Middle frontal gyrus (tissue), 1 donor: ENCODE measurements around the gene ZNF488.
A peak's percentile ranks its signal among the peaks of the same experiment; 100 is the strongest.
"Not testable (repeated sequence)": the region's sequence is repeated elsewhere in the genome, so short reads cannot be mapped to it uniquely, and the experiment has no call there.

Source experiments
- DNase-seq: peaks from one replicate; pipeline ENCODE4 v3.0.0-alpha.2; 2015; ENCODE audit warnings: low spot score; ENCODE audit errors: extremely low spot score

The ZNF488 gene

GRCh38 chr10:47384148-47384921 is at the start of gene ZNF488:
Gene ZNF488 (minus strand): TSS chr10:47384293. CDS start chr10:47368829, 15,464 bp downstream.
- peak; percentile 73 for DNase-seq

DNA sequence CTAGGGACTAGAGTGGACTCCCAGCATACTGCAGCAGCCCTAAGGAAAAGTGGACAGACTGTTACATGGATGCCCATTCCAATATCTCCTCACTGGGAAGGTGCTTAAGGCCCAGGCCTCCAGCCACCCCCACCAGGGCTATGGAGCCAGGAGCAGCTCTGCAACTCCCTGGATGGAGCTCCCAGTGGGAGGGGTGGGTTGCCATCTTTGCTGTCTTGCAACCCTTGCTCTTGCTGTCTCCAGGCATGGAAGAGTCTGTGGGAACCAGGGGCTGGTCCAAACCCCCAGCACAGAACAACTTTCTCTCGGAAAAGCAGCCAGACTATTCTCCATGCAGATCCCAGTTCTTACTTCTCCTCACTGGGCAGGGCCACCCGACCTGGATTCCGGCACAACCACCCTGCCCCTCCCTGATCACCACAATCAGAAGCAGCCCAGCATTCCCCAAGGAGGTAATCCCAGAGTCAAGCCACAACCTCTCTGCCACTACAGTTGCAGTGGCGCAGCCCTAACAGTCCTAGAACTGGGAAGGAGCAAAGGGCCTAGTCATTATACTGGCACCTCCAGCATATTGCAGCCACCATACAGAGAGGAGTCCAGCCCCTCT is 41.8 kb upstream of the ZNF488 start:
- DNase-seq = no peak

DNA sequence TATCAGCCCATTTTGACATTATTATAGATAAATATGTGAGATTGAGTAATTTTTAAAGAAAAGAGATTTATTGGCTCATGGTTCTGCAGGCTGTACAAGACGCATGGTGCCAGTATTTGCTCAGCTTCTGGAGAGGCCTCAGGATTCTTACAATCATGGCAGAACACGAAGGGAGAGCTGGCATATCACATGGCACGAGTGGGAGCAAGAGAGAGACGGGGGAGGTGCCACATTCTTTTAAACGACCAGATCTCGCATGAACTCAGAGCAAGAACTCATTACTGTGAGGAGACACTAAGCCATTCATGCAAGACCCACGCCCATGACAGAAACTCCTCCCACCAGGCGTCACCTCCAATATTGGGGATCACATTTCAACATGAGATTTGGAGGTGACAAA is 40.1 kb upstream of the ZNF488 start:
- DNase-seq = no peak

GRCh38 chr10:47423476-47423875 is 39.4 kb upstream of the ZNF488 start:
- no peak for DNase-seq

DNA sequence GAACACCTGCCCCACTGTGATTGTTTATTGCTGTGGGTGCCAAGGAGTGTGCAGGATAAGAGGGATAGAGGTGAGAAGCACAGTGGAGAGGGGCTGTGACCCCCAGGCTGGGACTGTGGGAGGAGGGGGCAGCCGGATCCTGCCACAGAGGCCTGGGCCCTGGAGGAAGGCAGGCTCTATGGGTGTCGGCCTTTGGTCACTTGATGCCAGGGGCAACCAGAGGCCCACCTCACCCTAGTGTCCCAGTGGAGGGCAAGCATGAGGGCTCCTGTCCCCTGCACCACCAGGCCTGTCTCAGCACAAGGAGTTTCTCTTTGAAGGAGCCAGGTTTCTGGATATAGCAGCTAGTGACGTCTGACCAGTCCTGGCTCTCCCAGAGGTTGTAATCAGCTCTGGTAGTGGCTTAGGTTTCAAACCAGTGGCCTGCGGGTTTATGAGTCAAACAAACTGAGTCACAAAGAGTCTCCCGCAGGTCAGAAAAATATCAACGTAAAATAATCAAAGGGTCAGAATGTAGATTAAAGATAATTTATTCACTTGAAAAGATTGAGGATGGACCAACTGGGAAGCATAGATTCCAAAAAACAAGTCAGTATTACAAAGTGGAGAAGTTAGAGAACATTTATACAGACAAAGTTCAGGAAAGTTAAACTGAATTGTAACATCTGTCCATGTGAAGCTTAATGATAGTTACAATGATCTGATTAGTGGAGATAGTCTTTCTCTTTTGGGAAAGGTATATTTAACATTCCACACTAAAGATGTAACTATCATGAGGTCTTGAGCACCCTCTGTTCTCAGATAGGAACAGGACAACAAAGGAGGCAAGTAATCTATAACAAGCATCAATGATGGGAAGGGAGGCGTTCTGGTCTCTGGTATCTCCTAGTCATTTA is 37.2 kb upstream of the ZNF488 start:
- no peak for DNase-seq

- no peak for DNase-seq
These were observed 36.4 kb upstream of the ZNF488 start for GRCh38 chr10:47420305-47421056.

DNA sequence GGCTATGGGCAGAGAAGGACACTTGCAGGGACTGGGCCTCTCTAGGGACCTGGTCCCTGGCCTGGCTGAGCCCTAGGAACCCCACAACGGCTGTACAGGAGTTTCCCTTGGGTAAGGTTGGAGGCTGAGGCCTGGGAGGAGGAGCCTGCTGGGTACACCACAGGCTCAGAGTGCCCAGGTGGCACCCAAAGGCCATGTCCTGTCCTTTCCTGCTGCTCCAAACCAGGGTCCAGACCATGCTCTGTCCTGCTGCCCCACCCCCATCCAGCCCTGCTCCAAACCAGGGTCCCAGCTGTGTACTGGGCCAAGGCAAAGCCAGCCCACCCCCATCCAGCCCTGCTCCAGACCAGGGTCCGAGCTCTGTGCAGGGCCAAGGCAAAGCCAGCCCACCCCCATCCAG is 35.3 kb upstream of the ZNF488 start:
- no peak for DNase-seq

- DNase-seq = no peak
These were observed 34.9 kb upstream of the ZNF488 start for GRCh38 chr10:47418966-47419365.

GRCh38 chr10:47418321-47418720 is 34.2 kb upstream of the ZNF488 start:
- DNase-seq = no peak

DNA sequence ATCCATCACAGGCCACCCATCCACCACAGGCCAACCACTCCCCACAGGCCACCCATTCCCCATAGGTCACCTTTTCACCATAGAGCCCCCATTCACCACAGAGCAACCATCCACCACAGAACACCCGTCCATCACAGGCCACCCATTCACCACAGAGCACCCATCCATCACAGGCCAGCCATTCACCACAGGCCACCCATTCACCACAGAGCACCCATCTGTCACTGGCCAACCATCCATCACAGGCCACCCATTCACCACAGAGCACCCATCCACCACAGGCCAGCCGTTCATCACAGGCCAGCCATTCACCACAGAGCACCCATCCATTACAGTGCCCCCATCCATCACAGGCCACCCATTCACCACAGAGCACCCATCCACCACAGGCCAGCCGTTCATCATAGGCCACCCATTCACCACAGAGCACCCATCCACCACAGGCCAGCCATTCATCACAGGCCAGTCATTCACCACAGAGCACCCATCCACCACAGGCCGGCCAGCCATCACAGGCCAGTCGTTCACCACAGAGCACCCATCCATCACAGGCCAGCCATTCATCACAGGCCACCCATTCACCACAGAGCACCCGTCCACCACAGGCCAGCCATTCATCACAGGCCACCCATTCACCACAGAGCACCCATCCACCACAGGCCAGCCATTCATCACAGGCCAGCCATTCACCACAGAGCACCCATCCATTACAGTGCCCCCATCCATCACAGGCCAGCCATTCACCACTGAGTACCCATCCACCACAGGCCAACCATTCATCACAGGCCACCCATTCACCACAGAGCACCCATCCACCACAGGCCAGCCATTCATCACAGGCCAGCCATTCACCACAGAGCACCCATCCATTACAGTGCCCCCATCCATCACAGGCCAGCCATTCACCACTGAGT is 32.5 kb upstream of the ZNF488 start:
- DNase-seq = not testable (repeated sequence)

- no peak for DNase-seq
These were observed 31.6 kb upstream of the ZNF488 start for GRCh38 chr10:47415520-47416304.

- DNase-seq = no peak
These were observed 30.8 kb upstream of the ZNF488 start for GRCh38 chr10:47414752-47415519.

GRCh38 chr10:47414227-47414592 is 30.1 kb upstream of the ZNF488 start:
- no peak for DNase-seq

GRCh38 chr10:47413531-47414226 is 29.6 kb upstream of the ZNF488 start:
- no peak for DNase-seq

DNA sequence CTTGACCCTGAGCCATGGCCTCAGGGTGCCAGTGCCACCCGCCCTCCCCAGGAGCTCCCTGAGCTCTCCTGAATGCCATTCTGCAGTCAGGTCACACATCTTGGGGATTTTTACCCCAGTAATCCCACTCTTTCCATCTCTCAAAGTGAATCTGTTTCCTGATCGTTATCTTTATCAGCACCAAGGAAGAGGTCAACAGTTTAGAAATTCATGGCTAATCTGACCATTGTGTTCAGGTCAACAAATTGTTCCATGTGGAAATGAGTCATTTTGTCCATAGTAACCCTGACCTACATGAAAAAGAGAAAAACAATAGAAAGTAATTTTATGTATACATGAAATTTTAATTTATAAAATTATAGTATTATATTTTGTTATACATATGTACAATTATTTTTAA is 28.8 kb upstream of the ZNF488 start:
- DNase-seq = no peak

- DNase-seq = no peak
These were observed 28.2 kb upstream of the ZNF488 start for GRCh38 chr10:47412177-47412730.

DNA sequence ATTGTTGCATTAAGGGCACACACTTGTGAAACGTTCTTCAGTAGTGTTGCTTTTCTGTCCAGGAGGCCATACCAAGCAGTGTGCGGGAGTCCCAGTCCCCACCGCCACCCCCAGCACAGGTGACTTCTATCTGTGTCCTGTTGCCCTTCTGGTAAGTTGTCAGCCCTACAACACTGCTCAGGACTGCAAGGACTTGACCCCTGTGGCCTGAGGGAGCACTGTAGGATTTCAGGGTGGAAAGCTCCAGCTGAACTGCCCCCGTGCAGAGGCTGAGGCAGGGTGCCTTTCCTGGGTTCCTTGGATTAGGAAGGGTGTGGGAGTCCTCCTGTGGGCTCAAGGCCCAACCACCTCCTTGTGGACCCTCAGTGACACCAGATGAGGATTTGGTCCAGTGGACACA is 26.8 kb upstream of the ZNF488 start:
- no peak for DNase-seq

DNA sequence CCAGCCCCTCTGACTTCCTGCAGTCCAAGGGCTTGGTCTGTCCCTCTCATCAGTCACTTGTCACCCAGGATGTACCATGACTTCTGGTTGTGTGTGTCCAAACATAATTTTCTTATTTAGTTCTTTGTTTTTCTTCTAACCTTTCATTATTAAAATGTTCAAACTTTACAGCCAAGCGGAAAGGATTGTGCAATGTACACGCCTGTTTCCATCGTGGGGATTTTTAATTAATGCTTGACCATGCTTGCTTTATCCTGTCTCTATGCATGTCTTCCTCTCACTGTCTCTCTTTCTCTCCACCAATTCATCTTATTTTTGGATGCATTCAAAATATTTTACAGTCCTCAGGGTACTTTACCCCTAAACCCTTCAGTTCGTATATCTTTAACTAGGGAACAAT is 26.2 kb upstream of the ZNF488 start:
- DNase-seq = no peak
